ENCODE data around the gene ZYG11B.

- TF ChIP-seq, protein P1, sequence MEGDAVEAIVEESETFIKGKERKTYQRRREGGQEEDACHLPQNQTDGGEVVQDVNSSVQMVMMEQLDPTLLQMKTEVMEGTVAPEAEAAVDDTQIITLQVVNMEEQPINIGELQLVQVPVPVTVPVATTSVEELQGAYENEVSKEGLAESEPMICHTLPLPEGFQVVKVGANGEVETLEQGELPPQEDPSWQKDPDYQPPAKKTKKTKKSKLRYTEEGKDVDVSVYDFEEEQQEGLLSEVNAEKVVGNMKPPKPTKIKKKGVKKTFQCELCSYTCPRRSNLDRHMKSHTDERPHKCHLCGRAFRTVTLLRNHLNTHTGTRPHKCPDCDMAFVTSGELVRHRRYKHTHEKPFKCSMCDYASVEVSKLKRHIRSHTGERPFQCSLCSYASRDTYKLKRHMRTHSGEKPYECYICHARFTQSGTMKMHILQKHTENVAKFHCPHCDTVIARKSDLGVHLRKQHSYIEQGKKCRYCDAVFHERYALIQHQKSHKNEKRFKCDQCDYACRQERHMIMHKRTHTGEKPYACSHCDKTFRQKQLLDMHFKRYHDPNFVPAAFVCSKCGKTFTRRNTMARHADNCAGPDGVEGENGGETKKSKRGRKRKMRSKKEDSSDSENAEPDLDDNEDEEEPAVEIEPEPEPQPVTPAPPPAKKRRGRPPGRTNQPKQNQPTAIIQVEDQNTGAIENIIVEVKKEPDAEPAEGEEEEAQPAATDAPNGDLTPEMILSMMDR (IDR thresholded peaks at IDR 0.05; ENCODE audit: low read depth, low read length) = no peak
- TF ChIP-seq POLR2A (IDR thresholded peaks at IDR 0.05; ENCODE audit: extremely low read depth, insufficient read length) = no peak
Observed at GRCh38 chr1:52679498-52679897, 46.8 kb upstream of the ZYG11B start.
